Measurements from ENCODE around the gene EMP3. TPM values are rescaled to one million over a fixed set of nuclear protein-coding genes. Genes with fewer than 3 reads are reported as not detected.

The EMP3 gene
- total RNA-seq, 1 experiment from 2014 or later, result 8.9 TPM

DNA sequence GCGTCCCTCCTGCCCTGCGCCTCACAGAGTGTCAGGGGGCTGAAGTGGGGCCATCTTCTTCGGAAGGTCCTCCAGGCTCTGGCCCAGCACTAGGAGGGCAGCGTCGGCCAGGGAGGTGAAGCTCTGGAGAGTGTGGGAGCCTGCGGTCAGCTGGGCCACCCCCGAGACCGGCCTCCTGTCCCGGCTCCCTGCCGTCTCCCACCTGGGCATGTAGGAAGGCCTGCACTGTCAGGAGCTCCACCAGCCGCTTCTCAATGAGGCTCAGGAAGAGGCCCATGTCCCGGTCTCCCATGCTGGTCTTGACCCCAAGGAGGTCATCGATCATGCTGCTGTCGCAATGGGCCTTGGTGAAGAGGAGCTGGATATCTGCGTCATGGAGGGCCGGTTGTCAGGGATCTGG is 27.4 kb upstream of the EMP3 start (continued):
- no peak for TF ChIP-seq ARID4B (CRISPR knock-in tag; IDR thresholded peaks at IDR 0.05; ENCODE audit: borderline replicate concordance)
- TF ChIP-seq, protein P1, sequence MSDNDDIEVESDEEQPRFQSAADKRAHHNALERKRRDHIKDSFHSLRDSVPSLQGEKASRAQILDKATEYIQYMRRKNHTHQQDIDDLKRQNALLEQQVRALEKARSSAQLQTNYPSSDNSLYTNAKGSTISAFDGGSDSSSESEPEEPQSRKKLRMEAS (CRISPR knock-in tag; IDR thresholded peaks at IDR 0.05), result no peak
- TF ChIP-seq CTCF (IDR thresholded peaks at IDR 0.05), result no peak
- no peak for TF ChIP-seq CREM (CRISPR knock-in tag; IDR thresholded peaks at IDR 0.05)

- no peaks in the 10 kb centered on the region for H3K4me1 Mint-ChIP-seq
- CTCF ChIA-PET, result interaction anchor here (1.0 kb wide), 1 partner anchor 12 kb away, joined by 3 read pairs; no protein-coding TSS in a partner anchor
- no peaks in the 10 kb centered on the region for H3K9me3 Mint-ChIP-seq
- POLR2A ChIA-PET, result no interaction called here
- no peak overlapping the region for H3K27ac Mint-ChIP-seq
- H3K27me3 Mint-ChIP-seq (ENCODE audit: low read depth), result no peaks in the 10 kb centered on the region
- ATAC-seq (no peak), DNase-seq (ENCODE audit: low spot score) (no peak)
- H3K36me3 Mint-ChIP-seq, result no peaks in the 10 kb centered on the region
- no peak overlapping the region for H3K4me3 Mint-ChIP-seq
- TF ChIP-seq, protein P2, sequence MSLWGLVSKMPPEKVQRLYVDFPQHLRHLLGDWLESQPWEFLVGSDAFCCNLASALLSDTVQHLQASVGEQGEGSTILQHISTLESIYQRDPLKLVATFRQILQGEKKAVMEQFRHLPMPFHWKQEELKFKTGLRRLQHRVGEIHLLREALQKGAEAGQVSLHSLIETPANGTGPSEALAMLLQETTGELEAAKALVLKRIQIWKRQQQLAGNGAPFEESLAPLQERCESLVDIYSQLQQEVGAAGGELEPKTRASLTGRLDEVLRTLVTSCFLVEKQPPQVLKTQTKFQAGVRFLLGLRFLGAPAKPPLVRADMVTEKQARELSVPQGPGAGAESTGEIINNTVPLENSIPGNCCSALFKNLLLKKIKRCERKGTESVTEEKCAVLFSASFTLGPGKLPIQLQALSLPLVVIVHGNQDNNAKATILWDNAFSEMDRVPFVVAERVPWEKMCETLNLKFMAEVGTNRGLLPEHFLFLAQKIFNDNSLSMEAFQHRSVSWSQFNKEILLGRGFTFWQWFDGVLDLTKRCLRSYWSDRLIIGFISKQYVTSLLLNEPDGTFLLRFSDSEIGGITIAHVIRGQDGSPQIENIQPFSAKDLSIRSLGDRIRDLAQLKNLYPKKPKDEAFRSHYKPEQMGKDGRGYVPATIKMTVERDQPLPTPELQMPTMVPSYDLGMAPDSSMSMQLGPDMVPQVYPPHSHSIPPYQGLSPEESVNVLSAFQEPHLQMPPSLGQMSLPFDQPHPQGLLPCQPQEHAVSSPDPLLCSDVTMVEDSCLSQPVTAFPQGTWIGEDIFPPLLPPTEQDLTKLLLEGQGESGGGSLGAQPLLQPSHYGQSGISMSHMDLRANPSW (CRISPR knock-in tag; conservative IDR thresholded peaks at IDR 0.05; ENCODE audit: low read depth), result no peak
- TF ChIP-seq, protein P3, sequence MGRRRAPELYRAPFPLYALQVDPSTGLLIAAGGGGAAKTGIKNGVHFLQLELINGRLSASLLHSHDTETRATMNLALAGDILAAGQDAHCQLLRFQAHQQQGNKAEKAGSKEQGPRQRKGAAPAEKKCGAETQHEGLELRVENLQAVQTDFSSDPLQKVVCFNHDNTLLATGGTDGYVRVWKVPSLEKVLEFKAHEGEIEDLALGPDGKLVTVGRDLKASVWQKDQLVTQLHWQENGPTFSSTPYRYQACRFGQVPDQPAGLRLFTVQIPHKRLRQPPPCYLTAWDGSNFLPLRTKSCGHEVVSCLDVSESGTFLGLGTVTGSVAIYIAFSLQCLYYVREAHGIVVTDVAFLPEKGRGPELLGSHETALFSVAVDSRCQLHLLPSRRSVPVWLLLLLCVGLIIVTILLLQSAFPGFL (CRISPR knock-in tag; IDR thresholded peaks at IDR 0.05; ENCODE audit: borderline replicate concordance), result no peak
- TF ChIP-seq, protein P4, sequence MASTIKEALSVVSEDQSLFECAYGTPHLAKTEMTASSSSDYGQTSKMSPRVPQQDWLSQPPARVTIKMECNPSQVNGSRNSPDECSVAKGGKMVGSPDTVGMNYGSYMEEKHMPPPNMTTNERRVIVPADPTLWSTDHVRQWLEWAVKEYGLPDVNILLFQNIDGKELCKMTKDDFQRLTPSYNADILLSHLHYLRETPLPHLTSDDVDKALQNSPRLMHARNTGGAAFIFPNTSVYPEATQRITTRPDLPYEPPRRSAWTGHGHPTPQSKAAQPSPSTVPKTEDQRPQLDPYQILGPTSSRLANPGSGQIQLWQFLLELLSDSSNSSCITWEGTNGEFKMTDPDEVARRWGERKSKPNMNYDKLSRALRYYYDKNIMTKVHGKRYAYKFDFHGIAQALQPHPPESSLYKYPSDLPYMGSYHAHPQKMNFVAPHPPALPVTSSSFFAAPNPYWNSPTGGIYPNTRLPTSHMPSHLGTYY (CRISPR knock-in tag; IDR thresholded peaks at IDR 0.05), result no peak
- TF ChIP-seq ZNF232 (CRISPR knock-in tag; IDR thresholded peaks at IDR 0.05), result no peak
- TF ChIP-seq CREM (CRISPR knock-in tag; IDR thresholded peaks at IDR 0.05), result no peak
- no peak for TF ChIP-seq E2F4 (CRISPR knock-in tag; IDR thresholded peaks at IDR 0.05; ENCODE audit: borderline replicate concordance, low read depth)
- TF ChIP-seq TP53 (CRISPR knock-in tag; IDR thresholded peaks at IDR 0.05), result no peak
- no peak for TF ChIP-seq MLX (CRISPR knock-in tag; IDR thresholded peaks at IDR 0.05)
- TF ChIP-seq GRHL2 (CRISPR knock-in tag; IDR thresholded peaks at IDR 0.05; ENCODE audit: insufficient replicate concordance, severe bottlenecking), result no peak
- no peak for TF ChIP-seq E2F1 (CRISPR knock-in tag; IDR thresholded peaks at IDR 0.05)
- no peak for TF ChIP-seq ZNF263 (CRISPR knock-in tag; IDR thresholded peaks at IDR 0.05; ENCODE audit: low read depth)
- TF ChIP-seq, protein P5, sequence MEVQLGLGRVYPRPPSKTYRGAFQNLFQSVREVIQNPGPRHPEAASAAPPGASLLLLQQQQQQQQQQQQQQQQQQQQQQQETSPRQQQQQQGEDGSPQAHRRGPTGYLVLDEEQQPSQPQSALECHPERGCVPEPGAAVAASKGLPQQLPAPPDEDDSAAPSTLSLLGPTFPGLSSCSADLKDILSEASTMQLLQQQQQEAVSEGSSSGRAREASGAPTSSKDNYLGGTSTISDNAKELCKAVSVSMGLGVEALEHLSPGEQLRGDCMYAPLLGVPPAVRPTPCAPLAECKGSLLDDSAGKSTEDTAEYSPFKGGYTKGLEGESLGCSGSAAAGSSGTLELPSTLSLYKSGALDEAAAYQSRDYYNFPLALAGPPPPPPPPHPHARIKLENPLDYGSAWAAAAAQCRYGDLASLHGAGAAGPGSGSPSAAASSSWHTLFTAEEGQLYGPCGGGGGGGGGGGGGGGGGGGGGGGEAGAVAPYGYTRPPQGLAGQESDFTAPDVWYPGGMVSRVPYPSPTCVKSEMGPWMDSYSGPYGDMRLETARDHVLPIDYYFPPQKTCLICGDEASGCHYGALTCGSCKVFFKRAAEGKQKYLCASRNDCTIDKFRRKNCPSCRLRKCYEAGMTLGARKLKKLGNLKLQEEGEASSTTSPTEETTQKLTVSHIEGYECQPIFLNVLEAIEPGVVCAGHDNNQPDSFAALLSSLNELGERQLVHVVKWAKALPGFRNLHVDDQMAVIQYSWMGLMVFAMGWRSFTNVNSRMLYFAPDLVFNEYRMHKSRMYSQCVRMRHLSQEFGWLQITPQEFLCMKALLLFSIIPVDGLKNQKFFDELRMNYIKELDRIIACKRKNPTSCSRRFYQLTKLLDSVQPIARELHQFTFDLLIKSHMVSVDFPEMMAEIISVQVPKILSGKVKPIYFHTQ (CRISPR knock-in tag; IDR thresholded peaks at IDR 0.05), result no peak
Observed at GRCh38 chr19:48301886-48302599, 23.3 kb upstream of the EMP3 start.

Data from WTC11 (cell line).